Femur (tissue), 1 donor: ENCODE measurements around the gene TMEM258.

Experiments
- DNase-seq: peaks from one replicate; pipeline ENCODE4 v3.0.0-alpha.2; 2017

The TMEM258 gene

GRCh38 chr11:61817471-61818202, 25.2 kb upstream of the TMEM258 start:
- no peak for DNase-seq

- peak; percentile 93 for DNase-seq
Observed at GRCh38 chr11:61816736-61817455, 24.5 kb upstream of the TMEM258 start, which contains the start of gene FADS1. FADS1 (minus strand) TSS chr11:61817003; CDS start chr11:61816929, 74 bp downstream.

GRCh38 chr11:61815790-61816735, 23.7 kb upstream of the TMEM258 start:
- peak; percentile 81 for DNase-seq

- peak; percentile 97 for DNase-seq
Observed at GRCh38 chr11:61814958-61815789, 22.8 kb upstream of the TMEM258 start.

GRCh38 chr11:61814247-61814957, 22.0 kb upstream of the TMEM258 start:
- no peak for DNase-seq

- DNase-seq: no peak
Observed at GRCh38 chr11:61812736-61813411, 20.5 kb upstream of the TMEM258 start.

GRCh38 chr11:61811831-61812230, 19.4 kb upstream of the TMEM258 start:
- DNase-seq: no peak

GRCh38 chr11:61810671-61811175, 18.3 kb upstream of the TMEM258 start:
- DNase-seq: no peak

GRCh38 chr11:61806785-61807184, 14.4 kb upstream of the TMEM258 start:
- no peak for DNase-seq

- DNase-seq: no peak
Observed at GRCh38 chr11:61805146-61805545, 12.7 kb upstream of the TMEM258 start.

- no peak for DNase-seq
Observed at GRCh38 chr11:61803889-61804647, 11.7 kb upstream of the TMEM258 start.

GRCh38 chr11:61802605-61803004, 10.2 kb upstream of the TMEM258 start:
- no peak for DNase-seq

GRCh38 chr11:61800331-61801281, 8.2 kb upstream of the TMEM258 start:
- DNase-seq: no peak

GRCh38 chr11:61799665-61800284, 7.4 kb upstream of the TMEM258 start:
- no peak for DNase-seq

GRCh38 chr11:61797263-61797944, 5.0 kb upstream of the TMEM258 start:
- DNase-seq: peak; percentile 84

- DNase-seq: no peak
Observed at GRCh38 chr11:61795876-61796526, 3.6 kb upstream of the TMEM258 start.

- no peak for DNase-seq
Observed at GRCh38 chr11:61795459-61795858, 3.1 kb upstream of the TMEM258 start.
